ENCODE data around the gene XCL2.

GRCh38 chr1:168535536-168535935, 8.3 kb downstream of the XCL2 start:
- TF ChIP-seq, protein P1, sequence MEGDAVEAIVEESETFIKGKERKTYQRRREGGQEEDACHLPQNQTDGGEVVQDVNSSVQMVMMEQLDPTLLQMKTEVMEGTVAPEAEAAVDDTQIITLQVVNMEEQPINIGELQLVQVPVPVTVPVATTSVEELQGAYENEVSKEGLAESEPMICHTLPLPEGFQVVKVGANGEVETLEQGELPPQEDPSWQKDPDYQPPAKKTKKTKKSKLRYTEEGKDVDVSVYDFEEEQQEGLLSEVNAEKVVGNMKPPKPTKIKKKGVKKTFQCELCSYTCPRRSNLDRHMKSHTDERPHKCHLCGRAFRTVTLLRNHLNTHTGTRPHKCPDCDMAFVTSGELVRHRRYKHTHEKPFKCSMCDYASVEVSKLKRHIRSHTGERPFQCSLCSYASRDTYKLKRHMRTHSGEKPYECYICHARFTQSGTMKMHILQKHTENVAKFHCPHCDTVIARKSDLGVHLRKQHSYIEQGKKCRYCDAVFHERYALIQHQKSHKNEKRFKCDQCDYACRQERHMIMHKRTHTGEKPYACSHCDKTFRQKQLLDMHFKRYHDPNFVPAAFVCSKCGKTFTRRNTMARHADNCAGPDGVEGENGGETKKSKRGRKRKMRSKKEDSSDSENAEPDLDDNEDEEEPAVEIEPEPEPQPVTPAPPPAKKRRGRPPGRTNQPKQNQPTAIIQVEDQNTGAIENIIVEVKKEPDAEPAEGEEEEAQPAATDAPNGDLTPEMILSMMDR (IDR thresholded peaks at IDR 0.05; ENCODE audit: low read length) = no peak
- no peak for TF ChIP-seq EZH2 (IDR thresholded peaks at IDR 0.05; ENCODE audit: borderline replicate concordance, low read length)

Measured in OCI-LY1 (cell line).